Measurements from ENCODE around the gene ATG5.

The ATG5 gene

DNA sequence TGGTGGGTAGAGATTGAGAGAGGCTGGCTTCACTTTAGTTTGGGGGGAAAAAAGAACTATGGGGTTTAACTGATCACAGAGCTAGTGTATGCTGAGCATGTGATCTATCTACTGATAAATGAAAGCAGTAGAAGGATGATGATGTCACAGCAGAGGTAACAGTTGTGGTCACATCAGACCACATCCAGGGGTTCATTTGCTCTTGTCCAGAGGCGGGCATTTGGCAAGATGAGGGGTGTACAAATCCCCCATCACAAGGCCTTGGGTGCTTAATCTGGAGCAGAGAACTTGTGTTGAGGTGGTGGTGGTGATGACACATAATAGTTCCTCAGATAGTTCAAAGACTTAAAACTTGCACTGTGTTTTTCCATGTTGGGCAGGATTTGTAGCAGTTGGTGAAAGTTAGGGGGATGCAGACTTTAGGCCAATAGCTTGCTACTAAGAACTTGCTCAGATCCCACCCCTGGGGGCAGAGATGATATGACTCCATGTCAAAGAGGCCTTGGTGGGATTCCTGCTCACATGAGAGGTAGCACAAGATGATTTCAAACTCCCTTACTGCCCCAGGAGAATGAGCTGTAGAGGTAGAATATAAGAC lies 176.0 kb downstream of the ATG5 start:
- Mint-ChIP-seq H3K36me3 (ENCODE audit: low read depth) (no peaks in the 10 kb centered on the region), H3K4me3 (no peak overlapping the region), H3K27ac (no peak overlapping the region), H3K4me1 (ENCODE audit: low read depth) (peaks cover 13% of the 10 kb centered on the region), H3K27me3 (no peaks in the 10 kb centered on the region), H3K9me3 (peaks cover 14% of the 10 kb centered on the region)
- intact Hi-C loops (cut with micrococcal nuclease), result no loop called here

DNA sequence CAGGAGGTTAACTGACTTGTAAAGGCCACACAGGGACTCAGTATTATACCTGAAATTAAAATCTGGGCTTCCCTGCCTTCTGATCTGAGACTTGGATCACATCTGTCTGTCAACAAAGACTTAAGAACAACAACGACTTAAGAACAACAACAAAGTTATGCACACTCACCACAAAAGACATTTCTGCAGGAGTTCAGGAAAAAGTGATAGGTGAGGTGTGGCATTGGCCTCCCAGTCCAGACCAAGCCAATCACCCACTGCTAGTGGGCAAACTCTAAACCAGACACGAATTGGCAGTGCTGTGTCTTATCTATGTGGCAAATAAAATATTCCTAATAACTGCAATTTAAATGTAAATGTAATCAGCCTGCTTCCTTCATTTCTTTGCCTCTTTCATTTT lies 178.1 kb downstream of the ATG5 start:
- intact Hi-C loops (cut with micrococcal nuclease), result no loop called here
- H3K4me3 Mint-ChIP-seq, result no peak overlapping the region
- H3K27me3 Mint-ChIP-seq, result no peaks in the 10 kb centered on the region
- H3K36me3 Mint-ChIP-seq (ENCODE audit: low read depth), result no peaks in the 10 kb centered on the region
- H3K9me3 Mint-ChIP-seq, result peaks cover 10% of the 10 kb centered on the region
- peaks cover 18% of the 10 kb centered on the region for H3K4me1 Mint-ChIP-seq (ENCODE audit: low read depth)
- no peak overlapping the region for H3K27ac Mint-ChIP-seq

DNA sequence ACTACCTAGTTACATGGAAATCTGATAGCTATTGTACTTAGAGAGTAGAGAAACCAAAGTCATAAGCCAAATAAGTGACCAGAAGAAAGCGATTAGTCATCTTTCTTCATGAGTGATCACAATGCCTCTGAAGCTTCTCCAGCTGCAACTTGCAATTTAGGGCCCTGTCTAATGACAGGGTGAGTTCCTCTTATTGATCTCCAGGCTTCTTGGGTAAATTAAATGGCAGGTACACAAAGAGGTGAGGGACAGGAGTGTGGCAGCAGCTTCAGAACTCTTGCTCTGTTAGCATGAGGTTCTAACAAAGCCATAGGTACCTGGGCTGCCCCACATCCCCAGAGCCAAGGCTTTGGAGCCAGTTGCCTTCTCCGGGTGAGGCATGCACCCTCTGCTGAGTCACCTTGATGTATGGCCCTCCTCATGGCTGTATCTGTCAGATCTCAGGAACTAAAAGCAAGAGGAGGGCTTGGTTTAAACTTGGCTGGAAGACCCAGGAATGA lies 178.7 kb downstream of the ATG5 start:
- H3K36me3 Mint-ChIP-seq (ENCODE audit: low read depth), result no peaks in the 10 kb centered on the region
- no peaks in the 10 kb centered on the region for H3K27me3 Mint-ChIP-seq
- H3K4me3 Mint-ChIP-seq, result no peak overlapping the region
- intact Hi-C loops (cut with micrococcal nuclease), result no loop called here
- H3K4me1 Mint-ChIP-seq (ENCODE audit: low read depth), result peaks cover 22% of the 10 kb centered on the region
- peaks cover 4% of the 10 kb centered on the region for H3K9me3 Mint-ChIP-seq
- H3K27ac Mint-ChIP-seq, result no peak overlapping the region

DNA sequence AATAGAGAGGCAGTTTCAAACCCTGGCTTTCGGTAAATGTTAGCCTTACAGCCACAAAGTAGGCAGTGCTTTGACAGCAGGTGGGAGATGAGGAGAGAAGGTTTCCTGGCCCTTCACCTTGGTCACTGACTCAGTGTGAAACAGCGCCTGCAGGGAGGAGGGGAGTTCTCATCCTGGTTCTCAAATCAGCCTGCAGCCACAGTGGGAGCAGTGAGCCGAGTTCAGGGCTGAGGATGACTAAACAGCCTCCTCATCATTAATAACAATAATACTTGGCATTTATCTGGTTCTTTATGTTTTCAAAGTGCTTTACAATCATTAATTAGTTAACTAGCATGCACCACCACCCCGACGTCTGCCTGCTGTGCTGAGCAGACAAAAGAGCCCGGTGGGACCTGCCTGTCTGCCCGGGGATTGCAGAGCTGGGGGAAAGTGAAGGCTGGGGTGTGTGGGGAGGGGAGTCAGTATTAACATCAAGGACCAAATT lies 179.8 kb downstream of the ATG5 start:
- peaks cover 27% of the 10 kb centered on the region for H3K4me1 Mint-ChIP-seq (ENCODE audit: low read depth)
- no peak overlapping the region for H3K27ac Mint-ChIP-seq

DNA sequence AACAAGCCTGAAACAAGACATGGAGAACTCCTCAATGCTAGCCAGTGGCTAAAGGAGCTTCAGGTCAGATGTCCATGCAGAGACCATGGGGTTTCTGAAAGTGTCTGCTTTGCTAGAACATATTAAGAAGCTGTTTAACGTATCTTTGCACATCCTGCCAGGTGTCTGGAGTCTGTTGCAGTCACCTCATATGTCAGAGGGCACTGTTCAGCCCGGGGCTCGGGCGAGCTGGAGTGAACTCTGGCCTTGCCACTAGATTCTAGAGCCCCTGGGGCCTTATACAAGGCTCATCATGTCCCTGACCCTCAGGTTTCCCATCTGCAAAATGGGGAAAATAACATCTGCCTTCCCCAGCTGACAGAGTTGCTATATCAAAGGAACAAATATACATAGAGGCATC lies 180.4 kb downstream of the ATG5 start:
- H3K4me1 Mint-ChIP-seq (ENCODE audit: low read depth), result peaks cover 27% of the 10 kb centered on the region
- no peaks in the 10 kb centered on the region for H3K27me3 Mint-ChIP-seq
- H3K4me3 Mint-ChIP-seq, result no peak overlapping the region
- H3K9me3 Mint-ChIP-seq, result no peaks in the 10 kb centered on the region
- H3K27ac Mint-ChIP-seq, result no peak overlapping the region
- intact Hi-C loops (cut with micrococcal nuclease), result no loop called here
- no peaks in the 10 kb centered on the region for H3K36me3 Mint-ChIP-seq (ENCODE audit: low read depth)

More for the DNA sequence above, 179.8 kb downstream of the ATG5 start:
- H3K9me3 Mint-ChIP-seq, result no peaks in the 10 kb centered on the region
- no peak overlapping the region for H3K4me3 Mint-ChIP-seq
- no peaks in the 10 kb centered on the region for H3K27me3 Mint-ChIP-seq
- no peaks in the 10 kb centered on the region for H3K36me3 Mint-ChIP-seq (ENCODE audit: low read depth)
- intact Hi-C loops (cut with micrococcal nuclease), result no loop called here

DNA sequence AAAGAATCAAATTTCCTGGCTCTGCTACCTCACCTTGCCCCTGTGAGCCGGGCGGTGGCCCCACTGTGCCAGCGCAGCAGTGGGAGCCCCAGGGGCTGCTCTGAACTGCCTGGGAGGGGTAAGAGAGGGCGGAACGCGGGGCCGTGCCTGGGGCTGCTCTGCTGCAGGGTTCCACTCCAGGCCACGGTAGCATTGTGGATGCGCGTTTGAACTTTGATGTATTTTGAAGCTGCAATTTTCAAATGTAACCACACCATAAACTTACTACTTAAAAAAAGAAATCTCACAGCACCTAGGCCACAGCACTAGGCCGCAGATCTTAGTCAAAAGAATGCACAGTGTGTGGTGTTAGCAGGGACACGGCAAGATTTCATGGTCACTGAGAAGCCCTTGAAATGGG lies 181.9 kb downstream of the ATG5 start:
- peaks cover 20% of the 10 kb centered on the region for H3K4me1 Mint-ChIP-seq (ENCODE audit: low read depth)

DNA sequence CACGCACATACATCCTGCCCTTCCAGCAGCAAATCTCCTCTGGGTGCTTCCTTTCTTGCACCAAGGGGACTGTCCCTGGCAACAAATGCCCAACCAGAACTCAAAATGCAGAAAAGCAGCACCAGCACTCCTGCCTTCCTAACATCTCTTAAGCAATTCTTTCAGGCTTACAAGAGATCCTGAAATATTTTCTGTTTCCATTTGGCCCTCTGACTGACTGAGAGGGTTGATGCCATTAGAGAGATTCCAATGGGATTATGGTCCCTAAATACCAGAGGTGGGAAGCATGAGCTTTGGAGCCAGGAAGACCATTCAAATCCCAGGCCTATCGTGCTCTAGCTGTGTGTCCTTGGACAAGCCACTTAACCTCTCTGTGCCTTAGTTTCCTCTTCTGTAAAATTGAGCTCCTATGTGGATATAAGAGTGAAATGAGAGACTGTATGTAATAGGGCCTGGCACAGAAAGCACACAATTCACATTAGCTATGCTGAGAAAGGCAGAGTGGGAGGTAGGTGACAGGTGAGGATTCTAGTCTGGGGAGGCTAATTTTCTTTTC lies 182.6 kb downstream of the ATG5 start:
- H3K27ac Mint-ChIP-seq, result no peak overlapping the region
- no peak overlapping the region for H3K4me3 Mint-ChIP-seq
- H3K27me3 Mint-ChIP-seq, result no peaks in the 10 kb centered on the region
- no peaks in the 10 kb centered on the region for H3K36me3 Mint-ChIP-seq (ENCODE audit: low read depth)
- intact Hi-C loops (cut with micrococcal nuclease), result no loop called here
- no peaks in the 10 kb centered on the region for H3K9me3 Mint-ChIP-seq
- H3K4me1 Mint-ChIP-seq (ENCODE audit: low read depth), result peaks cover 20% of the 10 kb centered on the region

More for the DNA sequence above, 181.9 kb downstream of the ATG5 start:
- intact Hi-C loops (cut with micrococcal nuclease), result no loop called here
- no peak overlapping the region for H3K27ac Mint-ChIP-seq
- H3K36me3 Mint-ChIP-seq (ENCODE audit: low read depth), result no peaks in the 10 kb centered on the region
- no peak overlapping the region for H3K4me3 Mint-ChIP-seq
- no peaks in the 10 kb centered on the region for H3K9me3 Mint-ChIP-seq
- H3K27me3 Mint-ChIP-seq, result no peaks in the 10 kb centered on the region

DNA sequence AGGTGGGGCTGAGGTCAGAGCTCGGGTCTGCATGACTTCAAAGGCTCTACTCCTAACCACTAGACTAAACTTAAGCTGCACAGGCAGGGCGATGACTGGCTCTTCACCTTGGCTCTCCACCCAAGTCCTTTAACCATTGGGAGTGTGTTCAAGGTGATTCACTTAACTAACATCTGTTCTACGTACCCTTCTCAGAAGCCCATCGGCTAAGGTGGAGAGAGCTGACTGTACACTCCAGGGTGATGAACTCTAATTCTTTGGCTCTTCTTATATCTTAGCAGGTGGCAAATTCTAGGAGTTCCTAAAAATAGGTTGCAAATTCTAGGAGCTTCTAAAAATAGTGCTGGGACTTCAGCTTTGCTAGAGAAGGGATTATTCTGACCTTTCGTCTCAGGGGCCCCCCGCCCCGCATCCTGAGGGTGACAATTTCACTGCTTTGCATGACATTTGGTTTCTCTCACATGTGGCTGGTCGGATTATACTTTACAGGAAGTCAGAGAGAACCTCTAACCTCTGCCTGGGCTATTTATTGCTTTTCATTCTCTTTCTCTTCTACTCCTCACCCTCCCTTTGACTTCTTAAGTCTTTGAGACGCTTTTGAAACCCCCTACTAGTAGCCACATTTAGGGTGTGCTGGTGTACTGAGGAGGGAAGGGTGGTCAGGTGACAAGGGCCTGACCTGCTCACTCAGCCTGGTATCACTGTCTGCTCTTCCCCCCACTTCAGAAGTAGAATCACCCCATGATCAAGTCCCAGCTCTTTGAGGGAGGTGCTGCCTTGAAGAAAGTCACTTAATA lies 183.9 kb downstream of the ATG5 start:
- Mint-ChIP-seq H3K4me1 (ENCODE audit: low read depth) (peaks cover 16% of the 10 kb centered on the region), H3K9me3 (no peaks in the 10 kb centered on the region), H3K36me3 (ENCODE audit: low read depth) (no peaks in the 10 kb centered on the region), H3K4me3 (no peak overlapping the region), H3K27me3 (no peaks in the 10 kb centered on the region), H3K27ac (no peak overlapping the region)
- intact Hi-C loops (cut with micrococcal nuclease), result no loop called here

DNA sequence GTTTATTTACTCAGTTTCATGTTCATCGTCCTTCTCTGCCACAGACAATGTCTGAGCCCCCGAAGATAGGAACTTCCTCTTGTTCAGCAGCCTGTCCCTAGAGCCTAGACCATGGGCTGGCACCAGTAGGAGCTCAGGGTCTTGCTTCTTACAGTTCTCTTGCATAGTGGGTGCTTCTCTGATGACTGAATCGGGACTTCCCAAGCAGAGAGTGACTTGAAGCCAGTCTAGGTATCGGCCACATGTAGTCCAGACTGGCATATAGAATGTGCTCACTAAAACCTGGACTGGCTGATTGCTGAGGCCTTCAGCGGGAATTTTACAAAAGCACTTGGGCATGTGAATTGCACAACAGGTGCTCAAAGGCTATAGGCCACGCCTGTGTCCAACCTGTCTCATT lies 187.4 kb downstream of the ATG5 start:
- no peaks in the 10 kb centered on the region for H3K27me3 Mint-ChIP-seq
- no peaks in the 10 kb centered on the region for H3K9me3 Mint-ChIP-seq
- H3K4me3 Mint-ChIP-seq, result no peak overlapping the region
- peaks cover 20% of the 10 kb centered on the region for H3K4me1 Mint-ChIP-seq (ENCODE audit: low read depth)
- intact Hi-C loops (cut with micrococcal nuclease), result no loop called here
- no peak overlapping the region for H3K27ac Mint-ChIP-seq
- H3K36me3 Mint-ChIP-seq (ENCODE audit: low read depth), result no peaks in the 10 kb centered on the region

DNA sequence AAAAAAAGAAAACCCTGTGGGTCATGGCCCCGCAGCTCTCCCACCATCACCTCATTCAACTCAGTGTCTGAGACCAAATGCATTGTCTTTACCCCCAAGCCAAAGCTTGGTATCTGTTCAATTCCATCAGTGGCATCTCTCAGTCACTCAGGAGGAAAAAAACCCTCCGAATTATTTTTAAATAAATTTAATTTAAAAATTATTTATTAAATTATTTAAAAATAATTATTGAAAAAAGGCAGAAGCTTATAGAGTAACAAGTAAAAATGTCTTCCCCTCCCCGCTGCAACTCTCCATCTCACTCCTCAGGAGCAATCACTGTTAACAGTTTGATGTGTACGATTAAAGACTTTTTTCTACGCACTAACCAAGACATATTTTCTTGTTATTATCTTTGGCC lies 188.7 kb downstream of the ATG5 start:
- no peak overlapping the region for H3K4me3 Mint-ChIP-seq
- no peak overlapping the region for H3K27ac Mint-ChIP-seq
- peaks cover 10% of the 10 kb centered on the region for H3K4me1 Mint-ChIP-seq (ENCODE audit: low read depth)
- H3K36me3 Mint-ChIP-seq (ENCODE audit: low read depth), result no peaks in the 10 kb centered on the region
- no peaks in the 10 kb centered on the region for H3K27me3 Mint-ChIP-seq
- intact Hi-C loops (cut with micrococcal nuclease), result no loop called here
- no peaks in the 10 kb centered on the region for H3K9me3 Mint-ChIP-seq

DNA sequence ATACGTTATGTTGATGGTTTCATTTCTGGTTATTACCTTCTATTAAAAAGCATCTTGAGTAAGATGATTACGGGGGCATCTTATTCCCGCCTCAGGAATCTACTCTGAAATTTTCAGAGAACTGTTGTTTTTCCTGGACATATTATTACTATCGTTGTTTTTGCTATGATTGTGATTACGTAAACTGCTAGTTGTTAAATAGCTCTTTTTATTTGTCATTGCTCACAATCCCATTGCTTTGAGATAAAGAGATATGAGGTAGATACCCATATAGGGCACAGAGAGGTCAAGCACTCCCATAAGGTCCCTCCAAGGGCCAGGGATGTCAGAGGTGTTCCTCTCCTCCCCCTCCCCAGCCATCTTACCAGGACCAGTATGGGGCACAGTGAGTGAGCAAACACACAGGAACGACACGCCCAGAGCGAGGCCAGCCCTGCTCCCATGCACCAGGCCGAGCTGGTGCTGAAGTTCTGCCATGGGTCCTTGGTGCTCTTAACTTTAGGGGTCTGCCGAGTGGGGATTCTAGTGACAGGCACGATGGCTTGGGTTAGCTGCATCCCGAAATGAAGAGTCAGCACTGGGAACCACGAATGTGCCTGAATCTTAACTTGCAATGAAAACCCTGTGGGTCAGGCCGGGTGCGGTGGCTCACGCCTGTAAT lies 189.5 kb downstream of the ATG5 start:
- H3K36me3 Mint-ChIP-seq (ENCODE audit: low read depth), result no peaks in the 10 kb centered on the region
- H3K9me3 Mint-ChIP-seq, result no peaks in the 10 kb centered on the region
- H3K4me1 Mint-ChIP-seq (ENCODE audit: low read depth), result peaks cover 6% of the 10 kb centered on the region
- intact Hi-C loops (cut with micrococcal nuclease), result no loop called here
- H3K4me3 Mint-ChIP-seq, result no peak overlapping the region
- H3K27me3 Mint-ChIP-seq, result no peaks in the 10 kb centered on the region
- no peak overlapping the region for H3K27ac Mint-ChIP-seq

DNA sequence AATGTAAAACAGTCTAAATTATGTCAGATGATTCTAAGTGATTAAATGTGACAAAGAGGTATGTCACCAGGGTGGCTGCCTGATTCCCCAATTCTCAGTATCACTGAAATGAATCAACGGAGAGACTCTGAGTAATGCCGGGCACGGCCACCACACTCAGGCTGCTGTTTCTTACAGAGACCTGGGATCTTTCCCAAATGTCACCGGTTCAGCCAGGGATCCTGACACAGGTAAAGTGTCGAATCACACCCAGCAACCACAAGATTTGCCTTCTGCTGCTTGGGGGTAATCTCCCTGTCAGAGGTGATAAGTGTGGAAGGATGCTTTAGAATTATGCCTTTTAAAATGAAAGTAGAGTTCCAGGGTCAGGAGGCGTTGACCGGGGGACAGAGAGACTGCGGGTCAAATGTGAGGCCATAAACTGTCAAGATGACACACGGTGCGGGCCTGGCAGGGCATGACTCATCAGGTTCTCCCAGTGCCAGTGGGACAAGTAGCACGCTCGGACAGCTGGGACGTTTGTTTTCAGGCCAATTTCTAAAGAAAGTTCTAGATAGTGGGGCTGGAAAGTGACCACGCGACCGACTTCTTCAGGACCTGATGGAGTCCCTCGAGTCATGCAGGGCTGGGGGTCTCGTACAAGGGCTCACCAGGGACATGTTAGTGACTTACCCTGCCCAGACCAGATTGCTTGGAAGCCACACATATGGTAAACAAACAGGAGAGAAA lies 190.5 kb downstream of the ATG5 start:
- Mint-ChIP-seq H3K27ac (peak overlapping the region; percentile 0), H3K4me1 (ENCODE audit: low read depth) (peaks cover 6% of the 10 kb centered on the region), H3K9me3 (no peaks in the 10 kb centered on the region), H3K4me3 (no peak overlapping the region), H3K36me3 (ENCODE audit: low read depth) (no peaks in the 10 kb centered on the region), H3K27me3 (no peaks in the 10 kb centered on the region)
- intact Hi-C loops (cut with micrococcal nuclease), result no loop called here
